Measurements from ENCODE around the gene RBM11.
A peak's percentile ranks its signal among the peaks of the same experiment; 100 is the strongest.

Gene RBM11

GRCh38 chr21:14273736-14274538 is 58.0 kb downstream of the RBM11 start:
- Mint-ChIP-seq H3K9me3 (no peaks in the 10 kb centered on the region), H3K27ac (ENCODE audit: low read depth) (no peak overlapping the region), H3K36me3 (ENCODE audit: insufficient read depth) (no peaks in the 10 kb centered on the region), H3K27me3 (peaks cover 50% of the 10 kb centered on the region), H3K4me3 (no peak overlapping the region), H3K4me1 (no peaks in the 10 kb centered on the region)
- ATAC-seq (replicated peaks; ENCODE audit: extremely low read depth, poor library complexity, severe bottlenecking) (peak; percentile 14), DNase-seq (ENCODE audit: low spot score in 2 of 2) (no peak)

- Mint-ChIP-seq H3K9me3 (no peaks in the 10 kb centered on the region), H3K4me1 (peaks cover 2% of the 10 kb centered on the region), H3K4me3 (no peak overlapping the region), H3K27me3 (peaks cover 56% of the 10 kb centered on the region), H3K36me3 (ENCODE audit: insufficient read depth) (no peaks in the 10 kb centered on the region), H3K27ac (ENCODE audit: low read depth) (no peak overlapping the region)
- DNase-seq (ENCODE audit: low spot score in 2 of 2) (no peak), ATAC-seq (replicated peaks; ENCODE audit: extremely low read depth, poor library complexity, severe bottlenecking) (no peak)
Observed at GRCh38 chr21:14275702-14276205, 59.8 kb downstream of the RBM11 start.
